ENCODE data around the gene OR1J1.

OR1J1 gene

DNA sequence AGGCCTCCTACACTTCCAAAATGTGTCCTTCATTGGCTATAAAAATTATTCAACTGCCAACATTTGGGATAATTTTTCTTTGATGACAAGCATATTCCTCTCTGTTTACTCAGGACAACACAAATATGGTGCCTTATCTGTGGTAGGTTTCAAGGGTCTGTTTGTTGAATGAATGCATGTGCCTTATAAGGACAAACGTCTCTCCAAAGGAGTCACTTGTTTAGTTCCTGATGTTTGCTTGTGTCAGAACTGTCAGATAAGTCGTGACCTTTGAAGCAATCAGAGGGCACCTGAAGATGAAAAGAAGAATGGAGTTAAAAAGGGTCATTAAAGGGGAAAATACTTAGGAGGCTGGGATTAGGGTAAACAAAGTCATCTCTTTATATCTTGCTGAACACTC lies 29.2 kb upstream of the OR1J1 start:
- TF ChIP-seq, protein P1, sequence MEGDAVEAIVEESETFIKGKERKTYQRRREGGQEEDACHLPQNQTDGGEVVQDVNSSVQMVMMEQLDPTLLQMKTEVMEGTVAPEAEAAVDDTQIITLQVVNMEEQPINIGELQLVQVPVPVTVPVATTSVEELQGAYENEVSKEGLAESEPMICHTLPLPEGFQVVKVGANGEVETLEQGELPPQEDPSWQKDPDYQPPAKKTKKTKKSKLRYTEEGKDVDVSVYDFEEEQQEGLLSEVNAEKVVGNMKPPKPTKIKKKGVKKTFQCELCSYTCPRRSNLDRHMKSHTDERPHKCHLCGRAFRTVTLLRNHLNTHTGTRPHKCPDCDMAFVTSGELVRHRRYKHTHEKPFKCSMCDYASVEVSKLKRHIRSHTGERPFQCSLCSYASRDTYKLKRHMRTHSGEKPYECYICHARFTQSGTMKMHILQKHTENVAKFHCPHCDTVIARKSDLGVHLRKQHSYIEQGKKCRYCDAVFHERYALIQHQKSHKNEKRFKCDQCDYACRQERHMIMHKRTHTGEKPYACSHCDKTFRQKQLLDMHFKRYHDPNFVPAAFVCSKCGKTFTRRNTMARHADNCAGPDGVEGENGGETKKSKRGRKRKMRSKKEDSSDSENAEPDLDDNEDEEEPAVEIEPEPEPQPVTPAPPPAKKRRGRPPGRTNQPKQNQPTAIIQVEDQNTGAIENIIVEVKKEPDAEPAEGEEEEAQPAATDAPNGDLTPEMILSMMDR (IDR thresholded peaks at IDR 0.05): no peak

- TF ChIP-seq, protein P1 (IDR thresholded peaks at IDR 0.05): peak; percentile 97
Observed at GRCh38 chr9:122498883-122499288, 21.2 kb upstream of the OR1J1 start.

GRCh38 chr9:122479062-122479461 lies 1.3 kb upstream of the OR1J1 start:
- TF ChIP-seq, protein P1 (IDR thresholded peaks at IDR 0.05): no peak

DNA sequence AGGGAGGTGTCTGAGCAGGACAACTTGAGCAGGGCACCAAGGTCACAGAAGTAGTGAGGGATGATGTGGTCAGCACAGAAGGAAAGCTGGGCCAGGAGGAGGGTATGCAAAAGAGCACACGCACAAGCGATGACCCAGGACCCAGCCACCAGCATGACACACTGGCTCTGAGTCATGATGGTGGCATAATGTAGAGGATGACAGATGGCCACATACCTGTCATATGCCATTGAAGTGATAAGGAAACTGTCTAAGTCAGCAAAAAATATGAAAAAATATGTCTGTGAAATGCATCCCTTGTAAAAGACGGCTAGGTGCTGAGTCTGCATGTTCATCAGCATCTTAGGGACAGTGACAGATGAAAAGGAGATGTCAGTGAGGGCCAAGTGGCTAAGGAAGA lies 380 bp downstream of the OR1J1 start:
- TF ChIP-seq, protein P1 (IDR thresholded peaks at IDR 0.05): no peak

DNA sequence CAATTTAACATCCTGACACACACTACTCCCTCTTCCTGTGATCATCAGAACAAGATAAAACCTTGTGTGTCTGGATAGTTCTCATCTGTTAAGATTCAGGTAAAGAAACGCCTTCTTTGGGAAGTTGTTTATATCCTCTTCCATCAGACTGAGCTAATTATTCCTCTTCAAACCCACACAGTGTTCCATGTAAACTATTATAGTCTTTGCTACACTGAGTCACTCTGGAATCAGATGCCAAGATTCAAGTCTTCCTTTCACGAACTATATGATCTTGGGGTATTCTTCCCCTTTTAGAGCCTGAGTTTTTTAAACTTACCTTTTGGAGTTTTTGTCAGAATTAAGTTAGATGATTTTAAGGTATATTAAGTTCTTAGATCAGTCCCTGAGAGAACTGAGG lies 2.0 kb downstream of the OR1J1 start:
- TF ChIP-seq, protein P1 (IDR thresholded peaks at IDR 0.05): no peak

DNA sequence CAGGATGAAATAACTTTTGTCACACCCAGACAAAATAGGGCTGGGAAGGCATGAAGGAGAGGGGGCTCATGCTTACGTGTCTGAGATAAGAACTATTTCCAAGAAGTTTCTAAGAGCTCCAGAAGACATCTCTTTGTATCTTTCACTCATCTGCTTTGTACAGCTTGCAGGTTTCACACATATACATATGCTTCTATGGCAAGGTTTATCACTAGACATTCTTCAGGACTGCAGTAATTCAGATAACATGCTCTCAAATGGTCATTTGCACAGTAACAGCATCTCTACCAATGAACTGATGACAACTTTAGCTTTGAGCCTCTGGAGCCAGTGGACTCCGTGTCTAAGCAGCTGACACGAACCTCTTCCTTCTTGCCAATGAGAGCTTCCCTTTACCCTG lies 3.2 kb downstream of the OR1J1 start:
- TF ChIP-seq, protein P1 (IDR thresholded peaks at IDR 0.05): no peak

- TF ChIP-seq, protein P1 (IDR thresholded peaks at IDR 0.05): no peak
Observed at GRCh38 chr9:122468735-122469134, 9.0 kb downstream of the OR1J1 start.

DNA sequence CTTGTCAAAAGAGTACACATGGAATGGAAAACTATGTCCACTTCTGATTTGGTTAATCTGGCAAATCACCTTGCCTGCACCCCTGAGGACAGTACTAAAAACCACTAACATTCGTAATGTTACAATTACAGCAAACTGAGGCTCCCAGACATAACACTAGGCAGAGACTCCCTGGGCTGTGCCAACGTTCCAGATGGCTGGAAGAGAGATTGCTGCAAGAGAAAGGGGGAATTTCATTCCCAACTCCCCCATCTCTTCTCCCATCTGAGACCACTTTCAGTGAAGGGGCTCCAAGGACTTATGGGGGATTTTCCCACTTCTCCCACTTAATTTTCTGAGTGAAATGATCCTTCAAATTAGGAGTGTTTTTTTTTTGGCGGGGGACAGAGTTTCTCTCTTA lies 11.3 kb downstream of the OR1J1 start:
- TF ChIP-seq, protein P1 (IDR thresholded peaks at IDR 0.05): no peak

Measured in LNCAP (cell line).